ENCODE data around the gene ZNF75A. TPM values are rescaled to one million over a fixed set of nuclear protein-coding genes. Genes with fewer than 3 reads are reported as not detected.
A peak's percentile ranks its signal among the peaks of the same experiment; 100 is the strongest.

Gene ZNF75A
- total and polyA plus RNA-seq, 9 of the 15 experiments (the other 6 are each of a cell fraction or from before 2014, with no cell fraction given), result 7.2 to 24.5 (median 17.1) TPM

- no peak within 1 kb of the TSS for H3K4me2 ChIP-seq (ENCODE audit: insufficient read depth, low read length)
Measured at GRCh38 chr16:3256146-3256865, 49.0 kb upstream of the ZNF75A start, which contains the start of gene MEFV. TSS of gene MEFV (minus strand) at chr16:3256633. CDS start at chr16:3256587, 46 bp downstream.

More at GRCh38 chr16:3256146-3256865, 49.0 kb upstream of the ZNF75A start, which contains the start of gene MEFV:
- WGBS (ENCODE audit: insufficient coverage, low coverage, missing lambda C conversion rate), result 11% methylated on average over 14 of the region's 14 CpGs
- no peak for FAIRE-seq
- Histone ChIP-seq H3K4me1 (replicated peaks in 1 of 2; ENCODE audit: control insufficient read depth in 2 of 2, insufficient read depth in 2 of 2, low read length in 2 of 2) (peaks cover 0 to 8% of the 10 kb centered on the region in 2 experiments; a peak in 2 of 5 replicates), H3K9ac (ENCODE audit: insufficient read depth in 1 of 2, low read depth in 2 of 2, low read length in 2 of 2) (no peak within 1 kb of the TSS), H3K9me3 (replicated peaks; ENCODE audit: control insufficient read depth, insufficient read depth, low read depth, low read length) (no peaks in the 10 kb centered on the region), H3K36me3 (ENCODE audit: control insufficient read depth, insufficient read depth, low read length) (no peaks in the 10 kb centered on the region), H3K9me1 (ENCODE audit: control insufficient read depth, insufficient read depth, low read length) (no peaks in the 10 kb centered on the region), H3K27me3 (ENCODE audit: control insufficient read depth in 2 of 2, insufficient read depth in 2 of 2, low read length in 2 of 2) (peaks cover 25 to 50% of the 10 kb centered on the region in 2 experiments), H3K79me2 (ENCODE audit: control insufficient read depth, insufficient read depth, low read length) (no peaks in the 10 kb centered on the region), H2AFZ (ENCODE audit: low read depth, low read length) (no peak within 1 kb of the TSS), H4K20me1 (replicated peaks; ENCODE audit: control insufficient read depth, insufficient read depth, low read length) (no peaks in the 10 kb centered on the region), H3K27ac (ENCODE audit: extremely low read depth, low read depth, low read length) (no peak within 1 kb of the TSS), H3K4me3 (no peak within 1 kb of the TSS)
- BruUV-seq (replicated peaks), result no TSS peak
- TF ChIP-seq MAFG (tag; conservative IDR thresholded peaks at IDR 0.05), result no peak
- TF ChIP-seq, protein P1, sequence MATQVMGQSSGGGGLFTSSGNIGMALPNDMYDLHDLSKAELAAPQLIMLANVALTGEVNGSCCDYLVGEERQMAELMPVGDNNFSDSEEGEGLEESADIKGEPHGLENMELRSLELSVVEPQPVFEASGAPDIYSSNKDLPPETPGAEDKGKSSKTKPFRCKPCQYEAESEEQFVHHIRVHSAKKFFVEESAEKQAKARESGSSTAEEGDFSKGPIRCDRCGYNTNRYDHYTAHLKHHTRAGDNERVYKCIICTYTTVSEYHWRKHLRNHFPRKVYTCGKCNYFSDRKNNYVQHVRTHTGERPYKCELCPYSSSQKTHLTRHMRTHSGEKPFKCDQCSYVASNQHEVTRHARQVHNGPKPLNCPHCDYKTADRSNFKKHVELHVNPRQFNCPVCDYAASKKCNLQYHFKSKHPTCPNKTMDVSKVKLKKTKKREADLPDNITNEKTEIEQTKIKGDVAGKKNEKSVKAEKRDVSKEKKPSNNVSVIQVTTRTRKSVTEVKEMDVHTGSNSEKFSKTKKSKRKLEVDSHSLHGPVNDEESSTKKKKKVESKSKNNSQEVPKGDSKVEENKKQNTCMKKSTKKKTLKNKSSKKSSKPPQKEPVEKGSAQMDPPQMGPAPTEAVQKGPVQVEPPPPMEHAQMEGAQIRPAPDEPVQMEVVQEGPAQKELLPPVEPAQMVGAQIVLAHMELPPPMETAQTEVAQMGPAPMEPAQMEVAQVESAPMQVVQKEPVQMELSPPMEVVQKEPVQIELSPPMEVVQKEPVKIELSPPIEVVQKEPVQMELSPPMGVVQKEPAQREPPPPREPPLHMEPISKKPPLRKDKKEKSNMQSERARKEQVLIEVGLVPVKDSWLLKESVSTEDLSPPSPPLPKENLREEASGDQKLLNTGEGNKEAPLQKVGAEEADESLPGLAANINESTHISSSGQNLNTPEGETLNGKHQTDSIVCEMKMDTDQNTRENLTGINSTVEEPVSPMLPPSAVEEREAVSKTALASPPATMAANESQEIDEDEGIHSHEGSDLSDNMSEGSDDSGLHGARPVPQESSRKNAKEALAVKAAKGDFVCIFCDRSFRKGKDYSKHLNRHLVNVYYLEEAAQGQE (IDR thresholded peaks at IDR 0.05; ENCODE audit: borderline replicate concordance), result peak; percentile 58
- TF ChIP-seq, protein P1 (CRISPR knock-in tag; IDR thresholded peaks at IDR 0.05; ENCODE audit: low read depth), result no peak
- no peak for DNase-seq (ENCODE audit: extremely low read depth in 1 of 4, low spot score in 3 of 4)
- ChIA-PET POLR2A (interaction anchor here (0.6 to 1.6 kb wide), 3 partner anchors 8 to 13 kb away, joined by 3 to 4 read pairs (median 3); no protein-coding TSS in a partner anchor), CTCF (ENCODE audit: low intra/inter-chr PET ratio) (no interaction called here)
- intact Hi-C loops (cut with micrococcal nuclease) (no loop called here), in situ Hi-C loops (cut with MboI) (no loop called here)
- ATAC-seq, result no peak
